Right lobe of liver (tissue), 6 donors: ENCODE measurements around the gene SNX32. TPM values are rescaled to one million over a fixed set of nuclear protein-coding genes. Genes with fewer than 3 reads are reported as not detected.
A peak's percentile ranks its signal among the peaks of the same experiment; 100 is the strongest.

Source experiments
- ATAC-seq, 4 donors: fragments of 200-7000 bp; cut with Tn5 transposase; one replicate each; pipeline ENCODE4 v1.9.1; 2020; ENCODE audit warnings: mild to moderate bottlenecking in 4 of 4, moderate library complexity in 4 of 4
- DNase-seq, 3 donors: peaks; one replicate each; pipeline ENCODE4 v3.0.0-alpha.2; 2020
- H3K27ac ChIP-seq, 3 donors: fragments of 200-600 bp; one replicate each; pipeline ENCODE4 v1.8.0; 2022
- H3K27me3 ChIP-seq, 2 donors: fragments of 200-600 bp; one replicate each; pipeline ENCODE4 v1.8.0; 2022
- H3K36me3 ChIP-seq, 4 donors: fragments of 200-600 bp; sonication (generic) in 1 of 4; one replicate each; pipeline versions ENCODE4 v1.5.1 to v1.8.0; 2017 to 2022; ENCODE audit warnings: control low read depth in 1 of 4
- H3K4me1 ChIP-seq, 4 donors: fragments of 200-600 bp; sonication (generic) in 1 of 4; one replicate each; pipeline versions ENCODE4 v1.5.1 to v1.8.0; 2017 to 2022; ENCODE audit warnings: control low read depth in 1 of 4
- H3K4me3 ChIP-seq, 3 donors: fragments of 200-600 bp; one replicate each; pipeline ENCODE4 v1.8.0; 2022
- H3K9me3 ChIP-seq, 4 donors: fragments of 200-600 bp; sonication (generic) in 1 of 4; one replicate each; pipeline versions ENCODE4 v1.5.1 to v1.8.0; 2017 to 2022; ENCODE audit warnings: control low read depth in 1 of 4
- POLR2A ChIP-seq: fragments of 450-650 bp; IDR thresholded peaks from one replicate; pipeline ENCODE4 v1.6.1; 2017; ENCODE audit warnings: antibody characterized with exemption, mild to moderate bottlenecking
- WGBS: methylation state at CpG from one replicate; pipeline ENCODE4 v1.1.6; 2018; ENCODE audit warnings: low coverage, low lambda C conversion rate; ENCODE audit not compliant: insufficient coverage; ENCODE audit errors: missing lambda C conversion rate; 5-methylcytosine and 5-hydroxymethylcytosine counted together
- intact Hi-C, 2 donors: fragments of 100-400 bp; cut with DNase I; formaldehyde crosslinking; loops; one replicate each; pipeline versions ENCODE4 v1.11.2 to v1.14.1; 2022
- total RNA-seq, 6 experiments: library from RNA; depleted of rRNA in 2 of 6; stranded (reverse); fragments of >200 nt in 2 of 6; fragmentation: NEBNext Ultra II Directional in 3 of 6; extraction: Animal tissue kit (Norgen Biotek cat#: 25700) in 3 of 6; gene quantifications; one replicate each; pipeline versions ENCODE4 v1.1.0 to v1.2.4, GENCODE V29; 2016 to 2023
- TF ChIP-seq, protein P1 (sequence below), 4 donors: fragments of 200-600 bp in 3 of 4; fragments of 450-650 bp in 1 of 4; IDR thresholded peaks; one replicate each; pipeline versions ENCODE4 v1.5.1 to v1.8.0; 2016 to 2022; ENCODE audit warnings: antibody characterized with exemption in 4 of 4, mild to moderate bottlenecking in 2 of 4
- donor health status: DM: no; HTN: yes; CAD: no.
- donor health status: DM: no; HTN: no; CAD: no.
- donor health status: DM: no; HTN: no; CAD: no.
- donor health status: DM: no; HTN: yes; CAD: no.
- donor health status: DM: no; HTN: yes; CAD: no.

The SNX32 gene
- total RNA-seq, 6 experiments from 2014 or later: 0.16 to 0.37 (median 0.31) TPM; not detected in 3

- Histone ChIP-seq H3K4me1 (peaks cover 0 to 2% (median 0%) of the 10 kb centered on the region in 4 donors), H3K27ac (no peak overlapping the region), H3K27me3 (no peaks in the 10 kb centered on the region), H3K4me3 (no peak overlapping the region), H3K36me3 (peaks cover 0 to 11% (median 0%) of the 10 kb centered on the region in 4 donors), H3K9me3 (no peaks in the 10 kb centered on the region)
- intact Hi-C loops: loop anchor here (10.0 kb wide), 1 partner anchor 102 kb away; no protein-coding TSS in a partner anchor
- ATAC-seq (no peak), DNase-seq (no peak)
- WGBS: 79% methylated on average over 10 of the region's 30 CpGs
- TF ChIP-seq, protein P1, sequence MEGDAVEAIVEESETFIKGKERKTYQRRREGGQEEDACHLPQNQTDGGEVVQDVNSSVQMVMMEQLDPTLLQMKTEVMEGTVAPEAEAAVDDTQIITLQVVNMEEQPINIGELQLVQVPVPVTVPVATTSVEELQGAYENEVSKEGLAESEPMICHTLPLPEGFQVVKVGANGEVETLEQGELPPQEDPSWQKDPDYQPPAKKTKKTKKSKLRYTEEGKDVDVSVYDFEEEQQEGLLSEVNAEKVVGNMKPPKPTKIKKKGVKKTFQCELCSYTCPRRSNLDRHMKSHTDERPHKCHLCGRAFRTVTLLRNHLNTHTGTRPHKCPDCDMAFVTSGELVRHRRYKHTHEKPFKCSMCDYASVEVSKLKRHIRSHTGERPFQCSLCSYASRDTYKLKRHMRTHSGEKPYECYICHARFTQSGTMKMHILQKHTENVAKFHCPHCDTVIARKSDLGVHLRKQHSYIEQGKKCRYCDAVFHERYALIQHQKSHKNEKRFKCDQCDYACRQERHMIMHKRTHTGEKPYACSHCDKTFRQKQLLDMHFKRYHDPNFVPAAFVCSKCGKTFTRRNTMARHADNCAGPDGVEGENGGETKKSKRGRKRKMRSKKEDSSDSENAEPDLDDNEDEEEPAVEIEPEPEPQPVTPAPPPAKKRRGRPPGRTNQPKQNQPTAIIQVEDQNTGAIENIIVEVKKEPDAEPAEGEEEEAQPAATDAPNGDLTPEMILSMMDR (IDR thresholded peaks at IDR 0.05): no peak
- no peak for TF ChIP-seq POLR2A
Measured at GRCh38 chr11:65882120-65883057, 48.6 kb downstream of the SNX32 start.

DNA sequence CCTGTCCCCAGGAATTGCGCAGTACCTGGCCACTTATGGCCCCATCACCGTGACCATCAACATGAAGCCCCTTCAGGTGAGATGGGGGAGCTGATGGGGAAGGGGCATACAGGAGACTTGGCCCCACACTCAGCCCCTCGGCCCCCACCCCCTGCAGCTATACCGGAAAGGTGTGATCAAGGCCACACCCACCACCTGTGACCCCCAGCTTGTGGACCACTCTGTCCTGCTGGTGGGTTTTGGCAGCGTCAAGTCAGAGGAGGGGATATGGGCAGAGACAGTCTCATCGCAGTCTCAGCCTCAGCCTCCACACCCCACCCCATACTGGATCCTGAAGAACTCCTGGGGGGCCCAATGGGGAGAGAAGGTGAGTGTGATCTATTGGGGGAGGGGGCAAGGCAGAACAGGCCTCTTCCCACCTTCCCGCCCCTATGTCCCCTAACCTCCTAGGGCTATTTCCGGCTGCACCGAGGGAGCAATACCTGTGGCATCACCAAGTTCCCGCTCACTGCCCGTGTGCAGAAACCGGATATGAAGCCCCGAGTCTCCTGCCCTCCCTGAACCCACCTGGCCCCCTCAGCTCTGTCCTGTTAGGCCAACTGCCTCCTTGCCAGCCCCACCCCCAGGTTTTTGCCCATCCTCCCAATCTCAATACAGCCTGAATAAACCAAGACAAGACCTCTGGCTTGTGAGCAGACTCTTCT is 49.4 kb downstream of the SNX32 start:
- ATAC-seq (no peak), DNase-seq (no peak)
- no peak for TF ChIP-seq POLR2A
- TF ChIP-seq, protein P1 (IDR thresholded peaks at IDR 0.05): no peak
- intact Hi-C loops: loop anchor here (10.0 kb wide), 1 partner anchor 102 kb away; no protein-coding TSS in a partner anchor
- H3K27me3 ChIP-seq: no peaks in the 10 kb centered on the region
- WGBS: no CpG with 5 or more reads among the region's 13 CpGs
- peaks cover 0 to 7% (median 2%) of the 10 kb centered on the region in 4 donors for H3K4me1 ChIP-seq
- peaks cover 0 to 11% (median 0%) of the 10 kb centered on the region in 4 donors for H3K36me3 ChIP-seq
- H3K4me3 ChIP-seq: no peak overlapping the region
- no peak overlapping the region for H3K27ac ChIP-seq
- no peaks in the 10 kb centered on the region for H3K9me3 ChIP-seq

- intact Hi-C loops: loop anchor here (10.0 kb wide), 1 partner anchor 101 kb away; no protein-coding TSS in a partner anchor
- TF ChIP-seq, protein P1 (IDR thresholded peaks at IDR 0.05): no peak
- TF ChIP-seq POLR2A: no peak
- DNase-seq (no peak), ATAC-seq (no peak)
- Histone ChIP-seq H3K27me3 (no peaks in the 10 kb centered on the region), H3K4me3 (no peak overlapping the region), H3K36me3 (peaks cover 0 to 11% (median 0%) of the 10 kb centered on the region in 4 donors), H3K4me1 (peaks cover 0 to 10% (median 5%) of the 10 kb centered on the region in 4 donors), H3K27ac (no peak overlapping the region), H3K9me3 (no peaks in the 10 kb centered on the region)
- 90% methylated on average over 13 of the region's 28 CpGs for WGBS
Measured at GRCh38 chr11:65883786-65884715, 50.3 kb downstream of the SNX32 start.

DNA sequence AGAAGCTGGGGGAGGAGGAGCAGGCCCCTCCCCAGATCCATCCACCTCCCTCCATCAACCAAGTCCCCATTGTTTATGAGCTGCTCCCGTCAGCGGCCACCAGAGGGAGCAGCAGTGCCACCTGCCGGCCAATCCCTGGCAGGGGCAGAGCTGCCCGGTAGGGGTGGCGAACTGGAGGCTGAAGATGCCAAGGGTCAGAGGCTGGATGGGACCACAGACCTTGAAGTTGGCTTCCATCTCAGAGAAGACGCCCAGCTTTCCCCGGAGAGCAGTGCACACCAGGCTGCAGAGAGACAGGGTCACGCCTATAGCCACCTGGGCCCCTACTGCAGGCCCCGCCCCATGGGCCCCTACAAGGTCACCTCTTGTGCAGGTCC is 50.9 kb downstream of the SNX32 start:
- ATAC-seq (peak; percentile 43 to 60 (median 52)), DNase-seq (peak; percentile 80 to 83 (median 80))
- intact Hi-C loops: loop anchor here (10.0 kb wide), 1 partner anchor 100 kb away; no protein-coding TSS in a partner anchor
- TF ChIP-seq, protein P1 (IDR thresholded peaks at IDR 0.05): peak; percentile 98 to 99 (median 99)
- no peak for TF ChIP-seq POLR2A
- Histone ChIP-seq H3K27ac (no peak overlapping the region), H3K4me1 (peaks cover 0 to 17% (median 6%) of the 10 kb centered on the region in 4 donors), H3K36me3 (peaks cover 0 to 11% (median 0%) of the 10 kb centered on the region in 4 donors), H3K4me3 (no peak overlapping the region), H3K27me3 (no peaks in the 10 kb centered on the region), H3K9me3 (no peaks in the 10 kb centered on the region)
- no CpG with 5 or more reads among the region's 9 CpGs for WGBS
